DOHH2 (cell line): ENCODE measurements around the gene SBF1.
A peak's percentile ranks its signal among the peaks of the same experiment; 100 is the strongest.

Experiments
- H3F3A ChIP-seq: fragments of 200-600 bp; sonication (generic), shearing (Covaris generic); 2 replicates; pipeline ENCODE4 v1.6.0; 2016; ENCODE audit warnings: antibody characterized with exemption, mild to moderate bottlenecking; ENCODE audit not compliant: control insufficient read depth, insufficient read depth
- H3K27ac ChIP-seq: fragments of 200-600 bp; sonication (generic); 2 replicates; pipeline ENCODE4 v1.5.1; 2014; ENCODE audit warnings: low read depth, mild to moderate bottlenecking, low read length, moderate library complexity
- H3K27me3 ChIP-seq: fragments of 200-600 bp; sonication (generic); 2 replicates; pipeline ENCODE4 v1.6.1; 2014; ENCODE audit warnings: mild to moderate bottlenecking, low read length, mixed read lengths; ENCODE audit not compliant: control insufficient read depth
- H3K36me3 ChIP-seq: fragments of 200-600 bp; sonication (generic); 2 replicates; pipeline ENCODE4 v1.6.1; 2014; ENCODE audit warnings: mild to moderate bottlenecking, low read length, moderate library complexity, mixed read lengths; ENCODE audit not compliant: control insufficient read depth
- H3K4me1 ChIP-seq: fragments of 200-600 bp; sonication (generic); 2 replicates; pipeline ENCODE4 v1.6.1; 2014; ENCODE audit warnings: mild to moderate bottlenecking, low read length, mixed read lengths; ENCODE audit not compliant: control insufficient read depth
- H3K4me2 ChIP-seq: fragments of 200-600 bp; sonication (generic); 2 replicates; pipeline ENCODE4 v1.6.0; 2014; ENCODE audit warnings: mild to moderate bottlenecking, low read length, moderate library complexity
- H3K4me3 ChIP-seq: fragments of 200-600 bp; sonication (generic); 2 replicates; pipeline ENCODE4 v1.5.1; 2014; ENCODE audit warnings: mild to moderate bottlenecking, low read length, mixed read lengths
- H3K79me2 ChIP-seq: fragments of 200-600 bp; sonication (generic); 2 replicates; pipeline ENCODE4 v1.6.1; 2014; ENCODE audit warnings: mild to moderate bottlenecking, low read length, mixed read lengths; ENCODE audit not compliant: control insufficient read depth
- H3K9me2 ChIP-seq: fragments of 200-600 bp; sonication (generic); replicated peaks from 2 replicates; pipeline ENCODE4 v1.6.1; 2014; ENCODE audit warnings: mild to moderate bottlenecking, low read length, mixed read lengths; ENCODE audit not compliant: control insufficient read depth
- H3K9me3 ChIP-seq: fragments of 200-600 bp; sonication (generic); 2 replicates; pipeline ENCODE4 v1.6.1; 2014; ENCODE audit warnings: antibody characterized with exemption, low read length, mixed read lengths; ENCODE audit not compliant: control insufficient read depth, insufficient read depth
- H4K20me1 ChIP-seq: fragments of 200-600 bp; sonication (generic); 2 replicates; pipeline ENCODE4 v1.6.0; 2014; ENCODE audit warnings: low read depth, mild to moderate bottlenecking, antibody characterized with exemption, low read length, moderate library complexity; ENCODE audit not compliant: control insufficient read depth, insufficient read depth
- CTCF ChIP-seq: fragments of 200-600 bp; sonication (generic); IDR thresholded peaks from one replicate; pipeline ENCODE4 v1.5.1; 2014; ENCODE audit warnings: antibody characterized with exemption, mild to moderate bottlenecking, low read depth, low read length; ENCODE audit not compliant: poor library complexity, severe bottlenecking
- EZH2phosphoT487 ChIP-seq: fragments of 200-600 bp; sonication (generic); IDR thresholded peaks from 2 replicates; pipeline ENCODE4 v1.6.1; 2017; ENCODE audit warnings: borderline replicate concordance, mild to moderate bottlenecking, antibody characterized with exemption, low read length, moderate library complexity, mixed read lengths

The SBF1 gene

GRCh38 chr22:50490531-50491308 is 15.9 kb upstream of the SBF1 start:
- TF ChIP-seq CTCF, result no peak
- TF ChIP-seq EZH2phosphoT487, result no peak
- H3K9me2 ChIP-seq, result no peaks in the 10 kb centered on the region
- peaks cover 7% of the 10 kb centered on the region for H3K4me1 ChIP-seq
- H4K20me1 ChIP-seq, result no peaks in the 10 kb centered on the region
- H3K36me3 ChIP-seq, result no peaks in the 10 kb centered on the region
- H3K9me3 ChIP-seq, result no peaks in the 10 kb centered on the region
- H3K27me3 ChIP-seq, result no peaks in the 10 kb centered on the region
- H3K27ac ChIP-seq, result no peak overlapping the region
- H3K79me2 ChIP-seq, result no peaks in the 10 kb centered on the region
- no peak overlapping the region for H3K4me3 ChIP-seq
- H3F3A ChIP-seq, result no peaks in the 10 kb centered on the region
- peak overlapping the region; percentile 10; the same call in 1 of the 2 replicates for H3K4me2 ChIP-seq

GRCh38 chr22:50489363-50490243 is 14.8 kb upstream of the SBF1 start:
- no peak overlapping the region for H3K27ac ChIP-seq
- H3K4me1 ChIP-seq, result peaks cover 9% of the 10 kb centered on the region
- H3K79me2 ChIP-seq, result no peaks in the 10 kb centered on the region

GRCh38 chr22:50488886-50489285 is 14.1 kb upstream of the SBF1 start:
- Histone ChIP-seq H3K4me1 (peaks cover 16% of the 10 kb centered on the region), H3K27me3 (no peaks in the 10 kb centered on the region), H4K20me1 (no peaks in the 10 kb centered on the region), H3K4me2 (no peak overlapping the region), H3K27ac (no peak overlapping the region), H3K9me2 (no peaks in the 10 kb centered on the region), H3K9me3 (no peaks in the 10 kb centered on the region), H3K79me2 (no peaks in the 10 kb centered on the region), H3F3A (no peaks in the 10 kb centered on the region), H3K36me3 (no peaks in the 10 kb centered on the region), H3K4me3 (no peak overlapping the region)
- TF ChIP-seq EZH2phosphoT487 (no peak), CTCF (no peak)

More at GRCh38 chr22:50489363-50490243, 14.8 kb upstream of the SBF1 start:
- H3K27me3 ChIP-seq, result no peaks in the 10 kb centered on the region
- no peak overlapping the region for H3K4me3 ChIP-seq
- no peak for TF ChIP-seq CTCF
- no peak for TF ChIP-seq EZH2phosphoT487
- no peak overlapping the region for H3K4me2 ChIP-seq
- no peaks in the 10 kb centered on the region for H3K36me3 ChIP-seq
- no peaks in the 10 kb centered on the region for H3K9me2 ChIP-seq
- no peaks in the 10 kb centered on the region for H3K9me3 ChIP-seq
- no peaks in the 10 kb centered on the region for H3F3A ChIP-seq
- H4K20me1 ChIP-seq, result no peaks in the 10 kb centered on the region
